NCI-H2107 (cell line): Measurements from ENCODE around the gene BCS1L.
A peak's percentile ranks its signal among the peaks of the same experiment; 100 is the strongest.

Experiments
- DNase-seq: peaks from one replicate; lab custom pipeline; 2025; lab: John Stamatoyannopoulos, UW

BCS1L gene

GRCh38 chr2:218659258-218659987 lies at the start of gene BCS1L, which contains the start of gene ZNF142:
Gene BCS1L, plus strand, starts transcription at chr2:218659683. Its CDS starts 1,305 bp downstream, at chr2:218660988.
Gene ZNF142, minus strand, starts transcription at chr2:218659623. Its CDS starts 3,194 bp downstream, at chr2:218656429.
- DNase-seq, result peak; percentile 77

- no peak for DNase-seq
Observed at GRCh38 chr2:218615868-218616315, 43.6 kb upstream of the BCS1L start.

- no peak for DNase-seq
Observed at GRCh38 chr2:218618102-218618860, 41.2 kb upstream of the BCS1L start.

- DNase-seq, result no peak
Observed at GRCh38 chr2:218621007-218621406, 38.5 kb upstream of the BCS1L start.

- DNase-seq, result no peak
Observed at GRCh38 chr2:218622606-218623365, 36.7 kb upstream of the BCS1L start.

GRCh38 chr2:218623366-218623705 lies 36.1 kb upstream of the BCS1L start:
- DNase-seq, result no peak

GRCh38 chr2:218626369-218626768 lies 33.1 kb upstream of the BCS1L start:
- no peak for DNase-seq

- DNase-seq, result no peak
Observed at GRCh38 chr2:218627939-218628338, 31.5 kb upstream of the BCS1L start.

GRCh38 chr2:218631837-218632236 lies 27.6 kb upstream of the BCS1L start:
- no peak for DNase-seq

GRCh38 chr2:218635719-218636118 lies 23.8 kb upstream of the BCS1L start:
- DNase-seq, result no peak

- DNase-seq, result no peak
Observed at GRCh38 chr2:218638372-218638771, 21.1 kb upstream of the BCS1L start.

GRCh38 chr2:218642121-218642656 lies 17.3 kb upstream of the BCS1L start:
- no peak for DNase-seq

- DNase-seq, result no peak
Observed at GRCh38 chr2:218642786-218643185, 16.7 kb upstream of the BCS1L start.

GRCh38 chr2:218643751-218644310 lies 15.7 kb upstream of the BCS1L start:
- no peak for DNase-seq

- no peak for DNase-seq
Observed at GRCh38 chr2:218644721-218645120, 14.8 kb upstream of the BCS1L start.

GRCh38 chr2:218645126-218645525 lies 14.4 kb upstream of the BCS1L start:
- DNase-seq, result no peak

GRCh38 chr2:218648088-218648786 lies 11.2 kb upstream of the BCS1L start:
- no peak for DNase-seq

GRCh38 chr2:218648787-218649100 lies 10.7 kb upstream of the BCS1L start:
- DNase-seq, result no peak

GRCh38 chr2:218655751-218656150 lies 3.7 kb upstream of the BCS1L start:
- DNase-seq, result no peak

- peak; percentile 13 for DNase-seq
Observed at GRCh38 chr2:218658671-218659257, 719 bp upstream of the BCS1L start.

- no peak for DNase-seq
Observed at GRCh38 chr2:218659988-218660358, 490 bp downstream of the BCS1L start.
